Transverse colon (tissue), 4 donors: Measurements from ENCODE around the gene PODNL1. TPM values are rescaled to one million over a fixed set of nuclear protein-coding genes. Genes with fewer than 3 reads are reported as not detected.
"Not testable (repeated sequence)": the region's sequence is repeated elsewhere in the genome, so short reads cannot be mapped to it uniquely, and the experiment has no call there.

Source experiments
- DNase-seq: peaks from one replicate; pipeline ENCODE4 v3.0.0-alpha.2; 2019
- H3K27ac ChIP-seq, 4 donors: fragments of 200-600 bp; sonication (generic); 2 replicates each; pipeline ENCODE4 v1.5.1; 2016 to 2018; ENCODE audit warnings: inconsistent platforms in 4 of 4
- H3K27me3 ChIP-seq: fragments of 200-600 bp; sonication (generic); 2 replicates; pipeline ENCODE4 v1.5.1; 2017; ENCODE audit warnings: inconsistent platforms
- H3K36me3 ChIP-seq, 4 donors: fragments of 200-600 bp; sonication (generic); 2 replicates each; pipeline ENCODE4 v1.5.1; 2017 to 2019; ENCODE audit warnings: inconsistent platforms in 4 of 4
- H3K4me1 ChIP-seq, 4 donors: fragments of 200-600 bp; sonication (generic); 2 replicates each; pipeline ENCODE4 v1.5.1; 2017 to 2020; ENCODE audit warnings: inconsistent platforms in 4 of 4
- H3K4me3 ChIP-seq, 4 donors: fragments of 200-600 bp; sonication (generic); 1 replicate in 1 of 4; 2 replicates in 3 of 4; pipeline versions ENCODE4 v1.5.1 to v1.6.1; 2017 to 2019; ENCODE audit warnings: inconsistent platforms in 4 of 4
- H3K9me3 ChIP-seq, 2 donors: fragments of 200-600 bp; sonication (generic); 2 replicates each; pipeline ENCODE4 v1.5.1; 2017 to 2019; ENCODE audit warnings: inconsistent platforms in 2 of 2
- EP300 ChIP-seq: sonication (generic); formaldehyde crosslinking; IDR thresholded peaks from one replicate; pipeline ENCODE4 v1.6.1; 2017; ENCODE audit warnings: antibody characterized with exemption, low read depth
- POLR2A ChIP-seq: fragments of 450-650 bp; IDR thresholded peaks from one replicate; pipeline ENCODE4 v1.6.1; 2016; ENCODE audit warnings: antibody characterized with exemption, mild to moderate bottlenecking, moderate library complexity
- POLR2AphosphoS5 ChIP-seq, 3 donors: sonication (generic); formaldehyde crosslinking; IDR thresholded peaks; one replicate each; pipeline ENCODE4 v1.6.1; 2016; ENCODE audit warnings: antibody characterized with exemption in 3 of 3
- WGBS, 2 donors: methylation state at CpG; one replicate each; pipeline ENCODE4 v1.1.5; 2018; ENCODE audit warnings: low coverage in 1 of 2; 5-methylcytosine and 5-hydroxymethylcytosine counted together
- in situ Hi-C, 4 donors: fragments of 200-750 bp; cut with MboI; loops; one replicate each; pipeline versions ENCODE4 v1.15.0 to v1.15.1; 2017; ENCODE audit warnings: low sequenced_read_pairs in 3 of 4, low pct_ligation_motif_present in 1 of 4, low pct_unique_long_range_greater_than_20kb in 1 of 4
- intact Hi-C: fragments of 100-400 bp; cut with DNase I; formaldehyde crosslinking; loops from one replicate; pipeline ENCODE4 v1.15.1; 2023; ENCODE audit warnings: low total_unique reads
- total RNA-seq, 4 donors: library from RNA; depleted of rRNA; stranded (reverse); fragments of >200 nt; gene quantifications; one replicate each; pipeline ENCODE4 v1.1.0, GENCODE V29; 2016
- TF ChIP-seq, protein P1 (sequence below), 5 experiments: fragments of 200-600 bp in 3 of 5; fragments of 450-650 bp in 2 of 5; sonication (generic) in 3 of 5; IDR thresholded peaks; 1 replicate in 2 of 5; 2 replicates in 3 of 5; pipeline ENCODE4 v1.5.1; 2016 to 2017; ENCODE audit warnings: antibody characterized with exemption in 5 of 5, inconsistent platforms in 3 of 5, mild to moderate bottlenecking in 2 of 5, moderate library complexity in 1 of 5

Gene PODNL1
- total RNA-seq, 4 donors from 2014 or later: 3.0 to 15.3 (median 3.2) TPM

DNA sequence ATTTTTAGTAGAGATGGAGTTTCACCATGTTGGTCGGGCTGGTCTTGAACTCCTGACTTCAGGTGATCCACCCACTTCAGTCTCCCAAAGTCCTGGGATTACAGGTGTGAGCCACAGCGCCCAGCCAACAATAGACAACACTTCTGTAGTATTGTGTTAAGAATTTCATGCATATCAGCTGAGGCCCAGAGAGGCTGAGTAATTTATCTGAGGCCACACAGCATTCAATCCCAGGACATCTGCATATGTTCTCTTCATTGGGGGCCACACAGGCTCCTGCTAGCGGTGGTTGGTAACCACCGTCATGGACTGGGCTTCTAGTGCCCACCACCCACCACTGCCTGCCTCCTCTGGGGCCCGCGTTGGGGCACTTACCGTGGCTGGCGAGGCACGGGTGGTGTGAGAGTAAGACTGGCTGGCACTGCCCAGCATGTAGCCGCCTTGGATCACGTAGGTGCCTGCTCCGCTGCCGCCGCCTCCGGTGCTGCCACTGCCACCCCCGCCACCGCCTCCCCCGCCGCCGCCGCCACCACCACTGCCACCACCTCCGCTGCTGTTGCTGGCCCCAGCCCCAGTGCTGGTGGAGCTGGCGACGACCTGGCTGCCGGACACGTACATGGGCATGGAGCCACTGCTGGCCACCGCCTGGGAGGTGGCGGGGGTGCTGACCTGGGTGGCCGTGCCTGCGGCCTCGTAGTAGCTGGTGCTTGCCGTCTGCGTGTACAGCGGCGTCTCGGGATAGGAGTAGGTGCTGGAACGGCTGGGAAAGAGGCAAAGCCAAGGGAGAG, 34.3 kb upstream of the PODNL1 start:
- Histone ChIP-seq H3K27me3 (no peaks in the 10 kb centered on the region), H3K36me3 (peaks cover 0 to 15% (median 0%) of the 10 kb centered on the region in 4 donors), H3K4me1 (no peaks in the 10 kb centered on the region), H3K9me3 (no peaks in the 10 kb centered on the region), H3K4me3 (no peak overlapping the region), H3K27ac (no peak overlapping the region)
- intact Hi-C loops: no loop called here
- 91% methylated on average over 24 of the region's 37 CpGs; no CpG with 5 or more reads in 1 of the 2 donors for WGBS, 2 donors
- DNase-seq: no peak
- in situ Hi-C loops: no loop called here
- TF ChIP-seq, protein P1, sequence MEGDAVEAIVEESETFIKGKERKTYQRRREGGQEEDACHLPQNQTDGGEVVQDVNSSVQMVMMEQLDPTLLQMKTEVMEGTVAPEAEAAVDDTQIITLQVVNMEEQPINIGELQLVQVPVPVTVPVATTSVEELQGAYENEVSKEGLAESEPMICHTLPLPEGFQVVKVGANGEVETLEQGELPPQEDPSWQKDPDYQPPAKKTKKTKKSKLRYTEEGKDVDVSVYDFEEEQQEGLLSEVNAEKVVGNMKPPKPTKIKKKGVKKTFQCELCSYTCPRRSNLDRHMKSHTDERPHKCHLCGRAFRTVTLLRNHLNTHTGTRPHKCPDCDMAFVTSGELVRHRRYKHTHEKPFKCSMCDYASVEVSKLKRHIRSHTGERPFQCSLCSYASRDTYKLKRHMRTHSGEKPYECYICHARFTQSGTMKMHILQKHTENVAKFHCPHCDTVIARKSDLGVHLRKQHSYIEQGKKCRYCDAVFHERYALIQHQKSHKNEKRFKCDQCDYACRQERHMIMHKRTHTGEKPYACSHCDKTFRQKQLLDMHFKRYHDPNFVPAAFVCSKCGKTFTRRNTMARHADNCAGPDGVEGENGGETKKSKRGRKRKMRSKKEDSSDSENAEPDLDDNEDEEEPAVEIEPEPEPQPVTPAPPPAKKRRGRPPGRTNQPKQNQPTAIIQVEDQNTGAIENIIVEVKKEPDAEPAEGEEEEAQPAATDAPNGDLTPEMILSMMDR (IDR thresholded peaks at IDR 0.05): no peak

DNA sequence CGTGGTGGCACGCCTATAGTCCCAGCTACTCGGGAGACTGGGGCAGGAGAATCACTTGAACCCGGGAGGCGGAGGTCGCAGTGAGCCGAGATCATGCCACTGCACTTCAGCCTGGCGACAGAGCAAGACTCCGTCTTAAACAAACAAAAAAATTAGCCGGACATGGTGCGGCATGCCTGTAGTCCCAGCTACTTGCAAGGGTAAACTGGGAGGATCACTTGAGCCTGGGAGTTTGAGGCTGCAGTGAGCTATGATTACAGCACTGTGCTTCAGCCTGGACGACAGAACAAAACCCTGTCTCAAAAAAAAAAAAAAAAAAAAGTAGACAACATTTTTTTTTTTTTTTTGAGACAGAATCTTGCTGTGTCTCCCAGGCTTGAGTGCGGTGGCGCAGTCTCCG, 33.7 kb upstream of the PODNL1 start:
- H3K27me3 ChIP-seq, H3K4me3 ChIP-seq, intact Hi-C loops, H3K27ac ChIP-seq, DNase-seq, H3K4me1 ChIP-seq, H3K9me3 ChIP-seq, in situ Hi-C loops: not testable (repeated sequence)
- WGBS, 2 donors: 88 to 93% methylated on average over 3 to 15 of the region's 15 CpGs
- peaks cover 0 to 15% (median 3%) of the 10 kb centered on the region in 4 donors for H3K36me3 ChIP-seq

DNA sequence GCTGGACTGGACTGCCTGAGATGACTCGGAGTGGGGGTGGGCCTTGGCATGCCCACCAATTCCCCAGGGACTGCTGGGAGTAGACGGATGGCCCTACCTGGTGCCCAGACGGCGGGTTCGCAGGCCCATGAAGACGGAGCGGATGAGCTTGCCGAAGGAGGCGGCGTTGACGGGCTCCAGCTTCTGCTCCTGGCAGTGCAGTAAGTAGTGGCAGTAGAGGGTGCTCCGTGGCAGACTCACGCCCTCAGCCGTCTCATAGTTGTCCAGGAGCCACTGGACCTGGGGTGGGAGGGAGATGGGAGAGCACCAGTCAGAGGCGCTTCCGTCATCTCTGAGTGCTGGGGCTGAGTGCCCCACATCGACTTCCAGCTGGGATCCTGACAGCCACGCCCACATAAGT, 31.7 kb upstream of the PODNL1 start:
- H3K36me3 ChIP-seq: peaks cover 0 to 15% (median 5%) of the 10 kb centered on the region in 4 donors
- TF ChIP-seq EP300 (no peak), POLR2A (no peak), POLR2AphosphoS5 (IDR thresholded peaks at IDR 0.05) (no peak)
- TF ChIP-seq, protein P1 (IDR thresholded peaks at IDR 0.05): no peak
- H3K4me1 ChIP-seq: no peaks in the 10 kb centered on the region
- no peak overlapping the region for H3K27ac ChIP-seq
- DNase-seq: no peak
- H3K27me3 ChIP-seq: no peaks in the 10 kb centered on the region
- H3K9me3 ChIP-seq: no peaks in the 10 kb centered on the region
- H3K4me3 ChIP-seq: no peak overlapping the region
- in situ Hi-C loops (no loop called here), intact Hi-C loops (no loop called here)
- WGBS, 2 donors: 94% methylated on average over 18 of the region's 18 CpGs; no CpG with 5 or more reads in 1 of the 2 donors

DNA sequence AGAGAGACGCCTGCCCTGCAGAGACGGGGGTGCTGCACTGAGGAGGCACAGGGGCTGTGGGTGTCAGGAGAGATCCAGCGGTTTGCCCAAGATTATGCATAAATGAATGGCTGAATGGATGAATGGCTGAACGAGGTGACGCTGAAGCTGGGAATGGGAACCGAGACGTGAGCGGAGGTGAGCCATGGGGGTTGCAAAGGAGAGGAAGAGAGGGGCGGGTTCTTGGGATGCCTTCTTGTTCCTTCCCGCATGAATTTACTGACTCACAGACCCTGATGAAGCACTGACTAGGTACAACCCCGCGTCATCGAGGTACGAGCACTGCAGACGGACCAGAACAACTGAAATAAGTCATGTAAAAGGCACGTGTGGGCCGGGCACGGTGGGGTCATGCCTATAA, 30.8 kb upstream of the PODNL1 start:
- 93 to 100% methylated on average over 7 to 18 of the region's 18 CpGs for WGBS, 2 donors
- Histone ChIP-seq H3K36me3 (peaks cover 0 to 15% (median 5%) of the 10 kb centered on the region in 4 donors), H3K27me3 (no peaks in the 10 kb centered on the region), H3K4me3 (no peak overlapping the region), H3K9me3 (no peaks in the 10 kb centered on the region), H3K4me1 (no peaks in the 10 kb centered on the region), H3K27ac (no peak overlapping the region)
- TF ChIP-seq EP300 (no peak), POLR2AphosphoS5 (IDR thresholded peaks at IDR 0.05) (no peak), POLR2A (no peak)
- TF ChIP-seq, protein P1 (IDR thresholded peaks at IDR 0.05): no peak
- in situ Hi-C loops (no loop called here), intact Hi-C loops (no loop called here)
- DNase-seq: no peak
